BJ (cell line): ENCODE measurements around the gene FOXN3. TPM values are rescaled to one million over a fixed set of nuclear protein-coding genes. Genes with fewer than 3 reads are reported as not detected.
"Not testable (repeated sequence)": the region's sequence is repeated elsewhere in the genome, so short reads cannot be mapped to it uniquely, and the experiment has no call there.

Experiments
- CTCF ChIA-PET: fragments of 350-600 bp; formaldehyde crosslinking; extraction: SDS; loops from one replicate; lab custom pipeline; 2021; ENCODE audit warnings: antibody characterized with exemption, inconsistent platforms; lab: Yijun Ruan, JAX
- POLR2A ChIA-PET: fragments of 300-600 bp; sonication (Branson Sonifier 250); formaldehyde crosslinking; extraction: SDS; loops from one replicate; lab custom pipeline; 2021; ENCODE audit warnings: antibody characterized with exemption; lab: Charles Lee
- DNase-seq: peaks from one replicate; pipeline ENCODE4 v3.0.0-alpha.2; 2011; ENCODE audit warnings: low read depth
- H3K27me3 ChIP-seq: 2 replicates; pipeline ENCODE4 v1.6.0; 2011; ENCODE audit warnings: low read length; ENCODE audit not compliant: control insufficient read depth, insufficient read depth
- H3K36me3 ChIP-seq: 2 replicates; pipeline ENCODE4 v1.5.1; 2011; ENCODE audit warnings: low read length; ENCODE audit not compliant: control insufficient read depth, insufficient read depth
- H3K4me3 ChIP-seq: 2 replicates; pipeline ENCODE4 v1.5.1; 2011; ENCODE audit warnings: low read depth, mild to moderate bottlenecking, control low read depth, low read length
- CTCF ChIP-seq: IDR thresholded peaks from 2 replicates; pipeline ENCODE4 v1.5.1; 2011; ENCODE audit warnings: low read depth, mild to moderate bottlenecking, control low read depth, inconsistent platforms, low read length, moderate library complexity; ENCODE audit not compliant: insufficient read depth
- polyA plus RNA-seq: library from polyadenylated mRNA; depleted of rRNA; stranded (reverse); fragments of >200 nt; gene quantifications from 2 replicates; pipeline ENCODE4 v1.2.3, GENCODE V29; 2011

The FOXN3 gene
- polyA plus RNA-seq, 1 experiment = 30.2 TPM

GRCh38 chr14:89202413-89203190 is 214.4 kb downstream of the FOXN3 start:
- no peaks in the 10 kb centered on the region; the same call in 1 of the 2 replicates for H3K36me3 ChIP-seq
- no peak overlapping the region for H3K4me3 ChIP-seq
- no peak for DNase-seq
- H3K27me3 ChIP-seq = no peaks in the 10 kb centered on the region
- TF ChIP-seq CTCF = no peak
- POLR2A ChIA-PET = no interaction called here
- CTCF ChIA-PET = interaction anchor here (0.9 to 1.3 kb wide), 2 partner anchors 11 to 16 kb away, joined by 3 read pairs; no protein-coding TSS in a partner anchor

- POLR2A ChIA-PET = no interaction called here
- no peak for DNase-seq
- CTCF ChIA-PET = no interaction called here
- Histone ChIP-seq H3K4me3 (no peak overlapping the region), H3K27me3 (no peaks in the 10 kb centered on the region), H3K36me3 (no peaks in the 10 kb centered on the region; the same call in 1 of the 2 replicates)
- no peak for TF ChIP-seq CTCF
These were observed 215.4 kb downstream of the FOXN3 start for GRCh38 chr14:89201645-89202044.

GRCh38 chr14:89199357-89199756 is 217.7 kb downstream of the FOXN3 start:
- ChIA-PET CTCF (interaction anchor here (1.7 kb wide), 1 partner anchor 22 kb away, joined by 4 read pairs; no protein-coding TSS in a partner anchor), POLR2A (interaction anchor here (0.6 kb wide), 1 partner anchor 65 kb away, joined by 5 read pairs; no protein-coding TSS in a partner anchor)
- DNase-seq, H3K27me3 ChIP-seq, H3K36me3 ChIP-seq, H3K4me3 ChIP-seq: not testable (repeated sequence)

- DNase-seq = no peak
These were observed 218.3 kb downstream of the FOXN3 start for GRCh38 chr14:89198544-89199329.

GRCh38 chr14:89197623-89198022 is 219.4 kb downstream of the FOXN3 start:
- no peak for TF ChIP-seq CTCF
- POLR2A ChIA-PET = no interaction called here
- no peaks in the 10 kb centered on the region for H3K27me3 ChIP-seq

More at GRCh38 chr14:89198544-89199329, 218.3 kb downstream of the FOXN3 start:
- POLR2A ChIA-PET = interaction anchor here (0.6 kb wide), 1 partner anchor 66 kb away, joined by 5 read pairs; no protein-coding TSS in a partner anchor
- TF ChIP-seq CTCF = no peak
- Histone ChIP-seq H3K4me3 (no peak overlapping the region), H3K27me3 (no peaks in the 10 kb centered on the region), H3K36me3 (no peaks in the 10 kb centered on the region; the same call in 1 of the 2 replicates)
- CTCF ChIA-PET = interaction anchor here (1.7 kb wide), 1 partner anchor 21 kb away, joined by 4 read pairs; no protein-coding TSS in a partner anchor

More at GRCh38 chr14:89197623-89198022, 219.4 kb downstream of the FOXN3 start:
- Histone ChIP-seq H3K4me3 (no peak overlapping the region), H3K36me3 (no peaks in the 10 kb centered on the region; the same call in 1 of the 2 replicates)
- DNase-seq = no peak
- CTCF ChIA-PET = interaction anchor here (0.6 kb wide), 1 partner anchor 206 kb away, joined by 3 read pairs; no protein-coding TSS in a partner anchor
